K562 (cell line): ENCODE results near the gene RAI14. TPM values are rescaled to one million over a fixed set of nuclear protein-coding genes. Genes with fewer than 3 reads are reported as not detected.

Experiments
- ATAC-seq: fragments of 200-7000 bp; cut with Tn5 transposase; 3 replicates; pipeline ENCODE4 v1.9.1; 2020; ENCODE audit warnings: moderate library complexity
- BruUV-seq: library from RNA; stranded (reverse); fragments of 400-500 nt; replicated peaks from 2 replicates; lab custom pipeline; 2021; lab: Mats Ljungman, UMichigan
- CTCF ChIA-PET: fragments of 300-600 bp; formaldehyde crosslinking; extraction: SDS; loops from one replicate; lab custom pipeline; 2021; ENCODE audit warnings: low intra/inter-chr PET ratio; lab: Yijun Ruan, JAX
- POLR2A ChIA-PET: fragments of 300-600, 350-650 bp; sonication (Branson Sonifier 250); formaldehyde crosslinking; extraction: SDS; loops from one replicate; lab custom pipeline; 2021; ENCODE audit warnings: antibody characterized with exemption, inconsistent platforms; lab: Yijun Ruan, JAX
- DNase-seq, 4 experiments: peaks; one replicate each; pipeline versions ENCODE4 v3.0.0 to v3.0.0-alpha.2; 2011 to 2018; ENCODE audit warnings: low spot score in 3 of 4, mixed read lengths in 3 of 4; ENCODE audit errors: extremely low read depth in 1 of 4
- FAIRE-seq: peaks from 2 replicates; lab custom pipeline; 2011; peaks lifted over from hg19 to GRCh38; lab: Jason Lieb, UNC
- H2AFZ ChIP-seq: 2 replicates; pipeline ENCODE4 v1.6.0; 2011; ENCODE audit warnings: low read depth, low read length, control low read depth, inconsistent platforms
- H3K27ac ChIP-seq: fragments of 200-600 bp; 3 replicates; pipeline ENCODE4 v1.8.0; 2011; ENCODE audit warnings: low read depth, mild to moderate bottlenecking, control low read depth, inconsistent platforms, low read length, moderate library complexity, mixed read lengths; ENCODE audit errors: extremely low read depth
- H3K27me3 ChIP-seq, 2 experiments: fragments of 300-600 bp in 1 of 2; 2 replicates in 1 of 2; 3 replicates in 1 of 2; pipeline versions ENCODE4 v1.6.0 to v1.8.0; 2011; ENCODE audit warnings: inconsistent platforms in 2 of 2, low read length in 2 of 2, mild to moderate bottlenecking in 1 of 2, mixed read lengths in 1 of 2, moderate library complexity in 1 of 2; ENCODE audit not compliant: control insufficient read depth in 2 of 2, insufficient read depth in 2 of 2
- H3K36me3 ChIP-seq: fragments of 300-600 bp; 3 replicates; pipeline ENCODE4 v1.8.0; 2011; ENCODE audit warnings: mild to moderate bottlenecking, low read length, inconsistent platforms; ENCODE audit not compliant: control insufficient read depth, insufficient read depth
- H3K4me1 ChIP-seq, 2 experiments: fragments of 200-600 bp in 1 of 2; replicated peaks in 1 of 2; 2 replicates in 1 of 2; 3 replicates in 1 of 2; pipeline versions ENCODE4 v1.5.1 to v1.8.0; 2011; ENCODE audit warnings: inconsistent platforms in 2 of 2, low read length in 2 of 2, mild to moderate bottlenecking in 1 of 2, mixed read lengths in 1 of 2, moderate library complexity in 1 of 2; ENCODE audit not compliant: control insufficient read depth in 2 of 2, insufficient read depth in 2 of 2
- H3K4me2 ChIP-seq: 2 replicates; pipeline ENCODE4 v1.6.1; 2011; ENCODE audit warnings: low read length, control low read depth, inconsistent platforms, mixed read lengths; ENCODE audit not compliant: insufficient read depth
- H3K4me3 ChIP-seq: fragments of 200-600 bp; sonication (generic), shearing (Covaris generic); 2 replicates; pipeline ENCODE4 v1.5.1; 2016; ENCODE audit warnings: control low read depth, inconsistent platforms
- H3K79me2 ChIP-seq: fragments of 200-600 bp; 3 replicates; pipeline ENCODE4 v1.8.0; 2011; ENCODE audit warnings: low read length, inconsistent platforms; ENCODE audit not compliant: control insufficient read depth, insufficient read depth
- H3K9ac ChIP-seq, 2 experiments: 2 replicates each; pipeline versions ENCODE4 v1.6.0 to v1.6.1; 2011; ENCODE audit warnings: low read depth in 2 of 2, low read length in 2 of 2, control low read depth in 1 of 2, inconsistent platforms in 1 of 2, mild to moderate bottlenecking in 1 of 2, mixed read lengths in 1 of 2; ENCODE audit not compliant: insufficient read depth in 1 of 2
- H3K9me1 ChIP-seq: one replicate; pipeline ENCODE4 v1.6.0; 2011; ENCODE audit warnings: inconsistent platforms, mild to moderate bottlenecking, low read length, moderate library complexity; ENCODE audit not compliant: control insufficient read depth, insufficient read depth
- H3K9me3 ChIP-seq: replicated peaks from 2 replicates; pipeline ENCODE4 v1.5.1; 2011; ENCODE audit warnings: low read depth, low read length, inconsistent platforms; ENCODE audit not compliant: control insufficient read depth, insufficient read depth
- H4K20me1 ChIP-seq: replicated peaks from 2 replicates; pipeline ENCODE4 v1.6.1; 2011; ENCODE audit warnings: low read length, inconsistent platforms, mixed read lengths; ENCODE audit not compliant: control insufficient read depth, insufficient read depth
- BRD4 ChIP-seq: fragments of 200-600 bp; sonication (generic); IDR thresholded peaks from 2 replicates; pipeline ENCODE4 v1.6.1; 2017; ENCODE audit warnings: inconsistent platforms
- GABPB2 ChIP-seq: fragments of 250-450 bp; sonication (Bioruptor Pico); conservative IDR thresholded peaks from 2 replicates; pipeline ENCODE4 v1.5.1; 2021; ENCODE audit warnings: mild to moderate bottlenecking
- MCM2 ChIP-seq: fragments of 450-650 bp; IDR thresholded peaks from 2 replicates; pipeline ENCODE4 v1.6.1; 2017; ENCODE audit warnings: low read depth, mild to moderate bottlenecking
- NCOA1 ChIP-seq: fragments of 450-650 bp; IDR thresholded peaks from 2 replicates; pipeline ENCODE4 v1.6.1; 2016; ENCODE audit warnings: low read depth
- POLR2B ChIP-seq: fragments of 450-650 bp; IDR thresholded peaks from 2 replicates; pipeline ENCODE4 v1.6.1; 2018; ENCODE audit warnings: low read depth; ENCODE audit not compliant: partially characterized antibody
- RBM17 ChIP-seq: fragments of 200-400 bp; formaldehyde crosslinking; IDR thresholded peaks from 2 replicates; pipeline ENCODE4 v1.6.1; 2017; ENCODE audit warnings: low read depth, mild to moderate bottlenecking, low read length, borderline replicate concordance
- RHOXF2B ChIP-seq: fragments of 250-450 bp; sonication (Bioruptor Pico); conservative IDR thresholded peaks from 2 replicates; pipeline ENCODE4 v1.5.1; 2021
- SIN3A ChIP-seq, 2 experiments: fragments of 150-350 bp in 1 of 2; IDR thresholded peaks; 2 replicates each; pipeline ENCODE4 v1.6.1; 2011 to 2016; ENCODE audit warnings: borderline replicate concordance in 2 of 2, low read depth in 2 of 2, low read length in 2 of 2, mild to moderate bottlenecking in 2 of 2, moderate library complexity in 2 of 2; ENCODE audit not compliant: control insufficient read depth in 1 of 2
- SRSF7 ChIP-seq: fragments of 200-400 bp; formaldehyde crosslinking; optimal IDR thresholded peaks from 2 replicates; pipeline ENCODE3; 2017; ENCODE audit warnings: mild to moderate bottlenecking, low read depth, low read length
- TAL1 ChIP-seq: fragments of 450-650 bp; IDR thresholded peaks from 2 replicates; pipeline ENCODE4 v1.6.1; 2016; ENCODE audit warnings: mild to moderate bottlenecking
- ZZZ3 ChIP-seq: fragments of 450-650 bp; IDR thresholded peaks from 2 replicates; pipeline ENCODE4 v1.6.1; 2016; ENCODE audit warnings: antibody characterized with exemption, mild to moderate bottlenecking, moderate library complexity
- WGBS: fragments of 100-300 bp; shearing (Covaris generic); methylation state at CpG from one replicate; pipeline ENCODE4 v1.1.6; 2016; ENCODE audit warnings: low coverage, mixed read lengths; ENCODE audit not compliant: insufficient coverage; ENCODE audit errors: missing lambda C conversion rate; 5-methylcytosine and 5-hydroxymethylcytosine counted together
- in situ Hi-C: fragments of 300-500 bp; cut with MboI; formaldehyde crosslinking; loops from 4 replicates; pipeline ENCODE4 v1.15.0; 2018; ENCODE audit warnings: inconsistent platforms, mixed read lengths
- intact Hi-C: fragments of 100-400 bp; cut with micrococcal nuclease; formaldehyde crosslinking; loops from 2 replicates; pipeline ENCODE4 v1.14.2; 2022
- polyA plus RNA-seq, 8 experiments: library from polyadenylated mRNA; depleted of rRNA in 4 of 8; stranded (reverse) in 5 of 8; unstranded in 3 of 8; fragments of >200 nt; fragmentation: Nextera tagmentation in 2 of 8; fragmentation: Illumina TruSeq in 1 of 8; extraction: Ambion mirVana in 2 of 8; extraction: Trizol in 1 of 8; gene quantifications; 2 replicates each; pipeline versions ENCODE4 v1.2.1 to v1.2.3, GENCODE V29; 2011 to 2014; ENCODE audit warnings: inconsistent platforms in 1 of 8, missing spikeins in 1 of 8
- total RNA-seq, 7 experiments: library from RNA; depleted of rRNA in 6 of 7; stranded (reverse); fragments of >200 nt in 6 of 7; fragmentation: Illumina TruSeq in 2 of 7; extraction: Trizol in 2 of 7; gene quantifications; 2 replicates each; pipeline versions ENCODE4 v1.2.1 to v1.2.3, GENCODE V29; 2011 to 2021; ENCODE audit warnings: low replicate concordance in 1 of 7
- TF ChIP-seq, protein P1 (sequence below): sonication (generic); formaldehyde crosslinking; IDR thresholded peaks from 2 replicates; pipeline ENCODE4 v1.8.0; 2022; ENCODE audit warnings: mild to moderate bottlenecking, missing genetic modification reagents

The RAI14 gene
- total and polyA plus RNA-seq, 9 of the 15 experiments (the other 6 are each of a cell fraction or from before 2014, with no cell fraction given), result 11.3 to 82.5 (median 34.8) TPM

DNA sequence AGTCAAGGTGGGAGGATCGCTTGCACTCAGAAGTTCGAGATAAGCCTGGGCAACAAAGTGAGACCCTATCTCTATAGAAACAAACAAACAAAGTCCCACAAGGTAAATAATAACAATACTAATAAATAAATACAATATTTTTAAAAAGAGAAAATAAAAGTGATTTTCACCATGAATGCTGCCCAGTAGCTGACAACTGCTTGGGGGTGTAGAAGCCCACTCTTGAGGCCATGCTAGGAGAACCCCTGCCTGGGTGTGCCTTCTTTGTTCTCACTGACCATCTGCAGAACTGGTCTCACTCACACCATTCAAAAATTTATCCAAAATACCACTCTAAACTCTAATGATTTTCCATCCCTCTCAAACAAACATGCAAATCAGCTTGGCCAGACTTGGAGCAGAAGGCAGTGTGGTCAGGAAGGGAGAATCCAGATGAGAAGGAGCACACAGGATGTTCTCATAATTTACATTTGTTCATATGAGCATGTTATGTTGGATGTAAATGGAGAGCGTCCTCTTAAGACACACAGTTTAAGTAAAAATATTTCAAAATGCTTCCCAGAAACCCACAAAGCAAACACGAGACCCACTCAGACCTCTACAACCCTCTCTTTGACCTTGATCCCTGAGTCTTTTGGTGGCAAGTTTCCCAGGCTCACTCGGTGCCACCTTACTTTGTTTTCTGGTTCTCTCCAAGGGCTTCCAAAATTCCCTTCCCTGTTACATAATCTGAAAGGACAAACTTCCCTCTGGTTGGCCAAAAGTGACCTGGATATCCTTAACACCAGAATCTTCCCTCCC lies 7.9 kb upstream of the RAI14 start:
- WGBS, result 19% methylated on average over 5 of the region's 5 CpGs
- in situ Hi-C loops (no loop called here), intact Hi-C loops (no loop called here)
- Histone ChIP-seq H3K79me2 (no peaks in the 10 kb centered on the region), H3K36me3 (no peaks in the 10 kb centered on the region), H3K27ac (no peak overlapping the region), H3K27me3 (no peaks in the 10 kb centered on the region; a peak in 1 of 5 replicates), H3K4me1 (no peaks in the 10 kb centered on the region; a peak in 2 of 5 replicates), H3K9me1 (no peaks in the 10 kb centered on the region), H3K4me2 (no peak overlapping the region), H3K9ac (no peak overlapping the region), H4K20me1 (no peaks in the 10 kb centered on the region), H3K9me3 (no peaks in the 10 kb centered on the region), H3K4me3 (no peak overlapping the region), H2AFZ (peak overlapping the region; percentile 46; the same call in 1 of the 2 replicates)
- no peak for FAIRE-seq
- POLR2A ChIA-PET, result interaction anchor here (0.6 to 1.5 kb wide), 2 partner anchors 39 to 77 kb away, joined by 3 to 4 read pairs; no protein-coding TSS in a partner anchor
- no peak for ATAC-seq
- no TSS peak for BruUV-seq
- CTCF ChIA-PET, result no interaction called here
- TF ChIP-seq RBM17 (no peak), MCM2 (no peak), RHOXF2B (CRISPR knock-in tag) (no peak), NCOA1 (no peak), GABPB2 (CRISPR knock-in tag) (no peak), SRSF7 (no peak), BRD4 (no peak), ZZZ3 (no peak), TAL1 (no peak), POLR2B (no peak), SIN3A (IDR thresholded peaks at IDR 0.05; ENCODE audit: borderline replicate concordance in 2 of 2, control insufficient read depth in 1 of 2, low read depth in 2 of 2, low read length in 2 of 2) (no peak)
- TF ChIP-seq, protein P1, sequence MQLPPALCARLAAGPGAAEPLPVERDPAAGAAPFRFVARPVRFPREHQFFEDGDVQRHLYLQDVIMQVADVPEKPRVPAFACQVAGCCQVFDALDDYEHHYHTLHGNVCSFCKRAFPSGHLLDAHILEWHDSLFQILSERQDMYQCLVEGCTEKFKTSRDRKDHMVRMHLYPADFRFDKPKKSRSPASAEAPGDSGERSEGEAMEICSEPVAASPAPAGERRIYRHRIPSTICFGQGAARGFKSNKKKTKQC (CRISPR knock-in tag), result no peak
- no peak for DNase-seq
